ENCODE data around the gene MLXIPL. TPM values are rescaled to one million over a fixed set of nuclear protein-coding genes. Genes with fewer than 3 reads are reported as not detected.

MLXIPL gene
- total RNA-seq, 4 donors from 2014 or later = 0.53 to 13.5 (median 2.9) TPM

DNA sequence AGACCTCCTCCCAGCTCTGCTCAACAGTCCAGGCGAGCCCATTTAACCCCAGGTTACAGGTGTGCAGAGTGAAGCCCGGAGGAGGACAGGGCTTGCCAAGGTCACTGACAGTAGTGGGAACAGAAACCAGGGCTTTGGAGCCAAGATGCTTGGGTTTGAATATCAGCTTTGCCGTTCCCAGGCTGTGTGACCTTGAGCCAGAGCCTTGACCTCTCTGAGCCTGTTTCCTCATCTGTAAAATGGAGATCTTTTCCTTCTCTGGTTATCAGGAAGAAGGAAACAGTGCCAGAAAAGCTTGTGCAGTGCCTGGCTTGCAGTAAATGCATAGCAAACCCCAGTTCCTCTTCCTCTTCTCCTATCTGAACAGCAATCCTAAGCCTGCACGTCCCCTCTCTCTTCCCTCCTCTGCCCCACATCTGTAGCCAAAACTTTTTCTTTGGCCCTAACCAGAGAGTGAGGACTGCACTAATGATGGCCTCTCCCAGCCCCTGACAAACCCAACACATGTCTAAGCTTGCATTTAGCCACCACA lies 21.4 kb upstream of the MLXIPL start:
- H3K36me3 ChIP-seq = no peaks in the 10 kb centered on the region
- H3K4me1 ChIP-seq = peaks cover 4 to 19% (median 8%) of the 10 kb centered on the region in 3 donors
- no peak overlapping the region for H3K27ac ChIP-seq
- WGBS, 2 donors = 28 to 29% methylated on average over 2 to 4 of the region's 4 CpGs
- TF ChIP-seq POLR2A (IDR thresholded peaks at IDR 0.05) = no peak
- H3K27me3 ChIP-seq = peaks cover 6 to 100% (median 12%) of the 10 kb centered on the region in 4 donors
- no peak overlapping the region for H3K4me3 ChIP-seq
- intact Hi-C loops (cut with DNase I) = no loop called here
- peaks cover 0 to 11% (median 8%) of the 10 kb centered on the region in 3 donors for H3K9me3 ChIP-seq
- no peak for DNase-seq

DNA sequence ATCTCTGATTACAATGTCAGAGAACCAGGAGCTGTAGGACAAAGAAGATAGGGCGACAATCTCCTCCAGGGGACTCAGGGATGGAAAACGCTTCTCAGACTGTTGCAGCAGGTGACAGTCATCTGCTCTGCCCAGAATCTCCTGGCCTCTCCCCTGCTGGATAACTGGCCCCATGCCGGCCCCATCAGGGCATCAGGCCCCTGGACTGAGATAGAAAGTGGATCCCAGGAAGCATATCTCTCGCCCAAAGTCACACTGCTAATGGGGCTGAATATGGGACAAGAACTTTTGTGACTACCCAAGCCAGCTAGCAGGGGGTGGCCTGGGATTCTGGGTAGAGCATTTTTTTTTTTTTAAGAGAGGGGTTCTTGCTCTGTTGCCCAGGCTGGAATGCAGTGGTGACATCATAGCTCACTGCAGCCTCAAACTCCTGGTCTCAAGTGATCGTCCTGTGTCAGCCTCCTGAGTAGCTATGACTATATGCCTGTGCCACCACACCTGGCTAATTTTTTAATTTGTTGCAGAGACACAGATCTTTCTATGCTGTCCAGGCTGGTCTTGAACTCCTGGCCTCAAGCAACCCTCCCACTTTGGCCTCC lies 20.5 kb upstream of the MLXIPL start:
- Histone ChIP-seq H3K27ac (no peak overlapping the region), H3K9me3 (peaks cover 0 to 11% (median 8%) of the 10 kb centered on the region in 3 donors), H3K36me3 (no peaks in the 10 kb centered on the region), H3K4me3 (no peak overlapping the region), H3K4me1 (peaks cover 4 to 19% (median 8%) of the 10 kb centered on the region in 3 donors), H3K27me3 (peaks cover 6 to 90% (median 12%) of the 10 kb centered on the region in 4 donors)
- DNase-seq = no peak
- WGBS, 2 donors = 62 to 76% methylated on average over 4 of the region's 5 CpGs
- intact Hi-C loops (cut with DNase I) = no loop called here
- TF ChIP-seq POLR2A (IDR thresholded peaks at IDR 0.05) = no peak
- TF ChIP-seq, protein P1, sequence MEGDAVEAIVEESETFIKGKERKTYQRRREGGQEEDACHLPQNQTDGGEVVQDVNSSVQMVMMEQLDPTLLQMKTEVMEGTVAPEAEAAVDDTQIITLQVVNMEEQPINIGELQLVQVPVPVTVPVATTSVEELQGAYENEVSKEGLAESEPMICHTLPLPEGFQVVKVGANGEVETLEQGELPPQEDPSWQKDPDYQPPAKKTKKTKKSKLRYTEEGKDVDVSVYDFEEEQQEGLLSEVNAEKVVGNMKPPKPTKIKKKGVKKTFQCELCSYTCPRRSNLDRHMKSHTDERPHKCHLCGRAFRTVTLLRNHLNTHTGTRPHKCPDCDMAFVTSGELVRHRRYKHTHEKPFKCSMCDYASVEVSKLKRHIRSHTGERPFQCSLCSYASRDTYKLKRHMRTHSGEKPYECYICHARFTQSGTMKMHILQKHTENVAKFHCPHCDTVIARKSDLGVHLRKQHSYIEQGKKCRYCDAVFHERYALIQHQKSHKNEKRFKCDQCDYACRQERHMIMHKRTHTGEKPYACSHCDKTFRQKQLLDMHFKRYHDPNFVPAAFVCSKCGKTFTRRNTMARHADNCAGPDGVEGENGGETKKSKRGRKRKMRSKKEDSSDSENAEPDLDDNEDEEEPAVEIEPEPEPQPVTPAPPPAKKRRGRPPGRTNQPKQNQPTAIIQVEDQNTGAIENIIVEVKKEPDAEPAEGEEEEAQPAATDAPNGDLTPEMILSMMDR (IDR thresholded peaks at IDR 0.05) = no peak

DNA sequence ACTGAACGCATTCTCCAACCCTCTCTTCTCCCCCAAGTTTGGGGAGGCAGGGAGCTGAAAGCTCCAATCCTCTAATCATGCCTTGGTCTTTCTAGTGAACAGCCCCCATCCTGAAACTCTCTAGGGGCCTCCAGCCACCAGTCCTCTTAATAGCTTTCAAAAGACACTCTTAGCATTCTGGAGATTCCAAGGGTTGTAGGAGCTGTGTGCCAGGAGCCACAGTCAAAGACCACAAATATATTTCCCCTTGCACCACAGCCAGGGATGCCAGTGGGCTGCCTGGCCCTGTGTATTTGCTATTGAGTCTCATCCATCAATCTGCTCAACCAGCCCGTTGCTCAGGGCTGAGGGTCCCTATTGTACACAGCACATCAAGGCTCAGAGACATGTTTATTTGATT lies 18.5 kb upstream of the MLXIPL start:
- Histone ChIP-seq H3K27ac (no peak overlapping the region), H3K4me1 (peaks cover under 1 to 13% (median 5%) of the 10 kb centered on the region in 3 donors), H3K36me3 (no peaks in the 10 kb centered on the region), H3K9me3 (peaks cover 0 to 11% (median 8%) of the 10 kb centered on the region in 3 donors), H3K27me3 (peaks cover 4 to 71% (median 7%) of the 10 kb centered on the region in 4 donors), H3K4me3 (no peak overlapping the region)
- TF ChIP-seq, protein P1 (IDR thresholded peaks at IDR 0.05) = no peak
- TF ChIP-seq POLR2A (IDR thresholded peaks at IDR 0.05) = no peak
- 21 to 75% methylated on average over 1 to 2 of the region's 2 CpGs for WGBS, 2 donors
- no peak for DNase-seq
- intact Hi-C loops (cut with DNase I) = no loop called here

DNA sequence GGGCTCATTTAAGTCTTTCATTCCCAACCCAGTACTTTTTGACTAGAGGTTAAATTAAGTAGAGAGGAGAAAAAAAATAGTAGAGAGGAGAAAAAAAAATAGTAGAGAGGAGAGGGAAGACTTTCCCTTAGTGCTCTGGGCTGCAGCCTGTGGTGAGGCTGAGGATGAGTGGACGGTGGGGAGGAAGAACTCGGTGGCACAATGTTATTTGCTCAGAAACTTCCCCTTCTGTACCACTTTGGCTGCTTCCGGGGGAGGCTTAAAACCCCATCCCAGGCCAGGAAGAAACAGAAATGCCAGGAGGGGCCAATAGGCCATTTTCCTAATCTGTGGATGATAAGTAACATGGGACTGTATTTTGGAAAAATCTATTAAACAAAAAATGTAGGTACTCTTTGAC lies 14.6 kb upstream of the MLXIPL start:
- Histone ChIP-seq H3K4me1 (peaks cover 3 to 11% (median 3%) of the 10 kb centered on the region in 3 donors), H3K27me3 (peaks cover 0 to 49% (median 0%) of the 10 kb centered on the region in 4 donors), H3K4me3 (no peak overlapping the region), H3K36me3 (no peaks in the 10 kb centered on the region), H3K9me3 (peaks cover 0 to 11% (median 8%) of the 10 kb centered on the region in 3 donors), H3K27ac (no peak overlapping the region)
- 59 to 72% methylated on average over 3 of the region's 3 CpGs for WGBS, 2 donors
- TF ChIP-seq POLR2A (IDR thresholded peaks at IDR 0.05) = no peak
- TF ChIP-seq, protein P1 (IDR thresholded peaks at IDR 0.05) = no peak
- intact Hi-C loops (cut with DNase I) = no loop called here
- DNase-seq = no peak

GRCh38 chr7:73635428-73636200 lies 11.3 kb upstream of the MLXIPL start:
- 68 to 81% methylated on average over 3 to 7 of the region's 8 CpGs for WGBS, 2 donors
- H3K27me3 ChIP-seq = peaks cover 0 to 50% (median 0%) of the 10 kb centered on the region in 4 donors

More at GRCh38 chr7:73635428-73636200, 11.3 kb upstream of the MLXIPL start:
- Histone ChIP-seq H3K36me3 (no peaks in the 10 kb centered on the region), H3K4me3 (no peak overlapping the region), H3K4me1 (peaks cover 3 to 11% (median 3%) of the 10 kb centered on the region in 3 donors), H3K9me3 (no peaks in the 10 kb centered on the region), H3K27ac (no peak overlapping the region)
- intact Hi-C loops (cut with DNase I) = no loop called here
- DNase-seq = no peak
- TF ChIP-seq, protein P1 (IDR thresholded peaks at IDR 0.05) = no peak
- TF ChIP-seq POLR2A (IDR thresholded peaks at IDR 0.05) = no peak

Measured in esophagus squamous epithelium (tissue), 5 donors.